A549 (cell line): ENCODE data around the gene ADGRF4. TPM values are rescaled to one million over a fixed set of nuclear protein-coding genes. Genes with fewer than 3 reads are reported as not detected.

ENCODE experiments used
- ATAC-seq, 2 experiments: fragments of 200-7000 bp in 1 of 2; fragments of >200 bp in 1 of 2; cut with Nextera tagmentation in 1 of 2; cut with Tn5 transposase in 1 of 2; 3 replicates each; pipeline versions ENCODE4 v1.8.0 to v1.9.1; 2018 to 2020; ENCODE audit warnings: mild to moderate bottlenecking in 1 of 2, moderate library complexity in 1 of 2
- CTCF ChIA-PET: fragments of 300-600 bp; sonication (Branson Sonifier 250); formaldehyde crosslinking; extraction: SDS; loops from one replicate; lab custom pipeline; 2021; ENCODE audit warnings: antibody characterized with exemption, inconsistent platforms; lab: Yijun Ruan, JAX
- POLR2A ChIA-PET: fragments of 350-600 bp; formaldehyde crosslinking; extraction: SDS; loops from one replicate; lab custom pipeline; 2021; ENCODE audit warnings: antibody characterized with exemption, inconsistent platforms; lab: Yijun Ruan, JAX
- DNase-seq, 2 experiments: peaks; one replicate each; pipeline versions ENCODE4 v3.0.0 to v3.0.0-alpha.2; 2011 to 2016; ENCODE audit warnings: low read depth in 1 of 2, low spot score in 1 of 2
- FAIRE-seq: peaks from 2 replicates; lab custom pipeline; 2011; peaks lifted over from hg19 to GRCh38; lab: Jason Lieb, UNC
- H3K27ac ChIP-seq, 2 experiments: fragments of >200 bp; sonication (Bioruptor Twin); formaldehyde crosslinking; 3 replicates each; pipeline ENCODE4 v1.5.1; 2016 to 2017
- H3K4me1 ChIP-seq: fragments of >200 bp; sonication (Bioruptor Twin); formaldehyde crosslinking; 3 replicates; pipeline ENCODE4 v1.6.1; 2016
- H3K4me2 ChIP-seq: fragments of >200 bp; sonication (Bioruptor Twin); formaldehyde crosslinking; 3 replicates; pipeline ENCODE4 v1.6.1; 2016
- H3K4me3 ChIP-seq: fragments of >200 bp; sonication (Bioruptor Twin); formaldehyde crosslinking; 3 replicates; pipeline ENCODE4 v1.5.1; 2016
- H3K9me3 ChIP-seq: fragments of >200 bp; sonication (Bioruptor Twin); formaldehyde crosslinking; 3 replicates; pipeline ENCODE4 v1.6.1; 2016
- ATOH8 ChIP-seq: fragments of 250-450 bp; sonication (Bioruptor Pico); IDR thresholded peaks from 2 replicates; pipeline ENCODE4 v1.5.0; 2020; ENCODE audit warnings: low read depth, mild to moderate bottlenecking, moderate library complexity
- BCL3 ChIP-seq: fragments of >200 bp; sonication (Bioruptor Twin); formaldehyde crosslinking; IDR thresholded peaks from 3 replicates; pipeline ENCODE4 v1.6.1; 2016
- BHLHE40 ChIP-seq: IDR thresholded peaks from 2 replicates; pipeline ENCODE4 v1.6.1; 2012; ENCODE audit warnings: low read depth, low read length, inconsistent platforms
- CBX2 ChIP-seq: fragments of 200-600 bp; sonication (generic); IDR thresholded peaks from 2 replicates; pipeline ENCODE4 v1.6.1; 2016; ENCODE audit warnings: low read depth, mild to moderate bottlenecking, borderline replicate concordance
- CBX8 ChIP-seq: fragments of 200-600 bp; sonication (generic); IDR thresholded peaks from 2 replicates; pipeline ENCODE4 v1.6.1; 2016
- CHD4 ChIP-seq: fragments of 200-600 bp; sonication (generic); IDR thresholded peaks from 2 replicates; pipeline ENCODE4 v1.6.1; 2016; ENCODE audit warnings: antibody characterized with exemption, mild to moderate bottlenecking, borderline replicate concordance
- E2F6 ChIP-seq: IDR thresholded peaks from 2 replicates; pipeline ENCODE4 v1.6.1; 2012; ENCODE audit warnings: low read depth, borderline replicate concordance
- EHF ChIP-seq: fragments of 250-450 bp; sonication (Bioruptor Pico); IDR thresholded peaks from 2 replicates; pipeline ENCODE4 v1.5.0; 2020; ENCODE audit warnings: mild to moderate bottlenecking
- EHMT2 ChIP-seq: fragments of 200-600 bp; sonication (generic); IDR thresholded peaks from 2 replicates; pipeline ENCODE4 v1.6.1; 2016; ENCODE audit warnings: antibody characterized with exemption, low read depth, mild to moderate bottlenecking, moderate library complexity
- ELK1 ChIP-seq: fragments of 150-350 bp; IDR thresholded peaks from 2 replicates; pipeline ENCODE4 v1.6.1; 2014; ENCODE audit warnings: low read depth, mild to moderate bottlenecking, low read length
- FOSL2 ChIP-seq, 2 experiments: fragments of 450-650 bp in 1 of 2; fragments of >200 bp in 1 of 2; sonication (Bioruptor Twin) in 1 of 2; formaldehyde crosslinking; IDR thresholded peaks; 2 replicates each; pipeline versions ENCODE4 v1.5.0 to v1.6.1; 2016 to 2020; ENCODE audit warnings: mild to moderate bottlenecking in 1 of 2, moderate library complexity in 1 of 2
- FOXS1 ChIP-seq: fragments of 250-450 bp; sonication (Bioruptor Pico); IDR thresholded peaks from 2 replicates; pipeline ENCODE4 v1.5.0; 2020; ENCODE audit warnings: mild to moderate bottlenecking, moderate library complexity
- HMGXB4 ChIP-seq: fragments of 250-450 bp; sonication (Bioruptor Pico); IDR thresholded peaks from 2 replicates; pipeline ENCODE4 v1.5.0; 2021; ENCODE audit warnings: mild to moderate bottlenecking, moderate library complexity, borderline replicate concordance
- KDM5A ChIP-seq: fragments of 200-600 bp; sonication (generic); IDR thresholded peaks from 2 replicates; pipeline ENCODE4 v1.6.1; 2016; ENCODE audit warnings: antibody characterized with exemption, mild to moderate bottlenecking
- MYC ChIP-seq: IDR thresholded peaks from 2 replicates; pipeline ENCODE4 v1.6.1; 2012; ENCODE audit warnings: mild to moderate bottlenecking, inconsistent platforms, low read length, improper control_type of control experiment, borderline replicate concordance
- NFE2L2 ChIP-seq: fragments of 150-350 bp; conservative IDR thresholded peaks from 2 replicates; pipeline ENCODE4 v1.6.1; 2014; ENCODE audit warnings: low read length
- NPAS2 ChIP-seq: fragments of 250-450 bp; sonication (Bioruptor Pico); IDR thresholded peaks from 2 replicates; pipeline ENCODE4 v1.8.0; 2022; ENCODE audit warnings: mild to moderate bottlenecking, moderate library complexity, borderline replicate concordance
- NR3C1 ChIP-seq: fragments of >200 bp; sonication (Bioruptor Twin); formaldehyde crosslinking; IDR thresholded peaks from 3 replicates; pipeline ENCODE4 v1.6.1; 2017
- POLR2AphosphoS2 ChIP-seq: conservative IDR thresholded peaks from 2 replicates; pipeline ENCODE4 v1.6.1; 2012; ENCODE audit warnings: low read length, improper control_type of control experiment, inconsistent platforms
- RCOR1 ChIP-seq: fragments of 150-350 bp; IDR thresholded peaks from 2 replicates; pipeline ENCODE4 v1.6.1; 2014; ENCODE audit warnings: antibody characterized with exemption, low read length, low read depth
- SMC3 ChIP-seq: fragments of >200 bp; sonication (Bioruptor Twin); formaldehyde crosslinking; IDR thresholded peaks from 3 replicates; pipeline ENCODE4 v1.6.1; 2018; ENCODE audit warnings: inconsistent platforms
- TFCP2L1 ChIP-seq: fragments of 250-450 bp; sonication (Bioruptor Pico); IDR thresholded peaks from 2 replicates; pipeline ENCODE4 v1.5.0; 2021; ENCODE audit warnings: mild to moderate bottlenecking
- USF2 ChIP-seq: fragments of 450-650 bp; IDR thresholded peaks from 2 replicates; pipeline ENCODE4 v1.6.1; 2014; ENCODE audit warnings: antibody characterized with exemption
- ZNF302 ChIP-seq: fragments of 250-450 bp; sonication (Bioruptor Pico); IDR thresholded peaks from 2 replicates; pipeline ENCODE4 v1.9.0; 2021; ENCODE audit warnings: inconsistent platforms, mild to moderate bottlenecking, moderate library complexity
- WGBS: methylation state at CpG from one replicate; pipeline ENCODE4 v1.1.6; 2017; ENCODE audit errors: missing lambda C conversion rate; 5-methylcytosine and 5-hydroxymethylcytosine counted together
- polyA plus RNA-seq, 4 experiments: library from polyadenylated mRNA; depleted of rRNA in 3 of 4; stranded (reverse); fragments of >200 nt; fragmentation: RNase III in 1 of 4; extraction: RNeasy Plus Mini Kit Qiagen cat#74134 plus additional on column Dnase treatment in 1 of 4; gene quantifications; 2 replicates in 3 of 4; 3 replicates in 1 of 4; pipeline ENCODE4 v1.2.3, GENCODE V29; 2011 to 2017
- TF ChIP-seq, protein P1 (sequence below): IDR thresholded peaks from 2 replicates; pipeline ENCODE4 v1.6.1; 2012

ADGRF4 gene
- polyA plus RNA-seq, 2 of the 4 experiments (the other 2 are of a cell fraction) = 5.8 to 9.2 TPM

DNA sequence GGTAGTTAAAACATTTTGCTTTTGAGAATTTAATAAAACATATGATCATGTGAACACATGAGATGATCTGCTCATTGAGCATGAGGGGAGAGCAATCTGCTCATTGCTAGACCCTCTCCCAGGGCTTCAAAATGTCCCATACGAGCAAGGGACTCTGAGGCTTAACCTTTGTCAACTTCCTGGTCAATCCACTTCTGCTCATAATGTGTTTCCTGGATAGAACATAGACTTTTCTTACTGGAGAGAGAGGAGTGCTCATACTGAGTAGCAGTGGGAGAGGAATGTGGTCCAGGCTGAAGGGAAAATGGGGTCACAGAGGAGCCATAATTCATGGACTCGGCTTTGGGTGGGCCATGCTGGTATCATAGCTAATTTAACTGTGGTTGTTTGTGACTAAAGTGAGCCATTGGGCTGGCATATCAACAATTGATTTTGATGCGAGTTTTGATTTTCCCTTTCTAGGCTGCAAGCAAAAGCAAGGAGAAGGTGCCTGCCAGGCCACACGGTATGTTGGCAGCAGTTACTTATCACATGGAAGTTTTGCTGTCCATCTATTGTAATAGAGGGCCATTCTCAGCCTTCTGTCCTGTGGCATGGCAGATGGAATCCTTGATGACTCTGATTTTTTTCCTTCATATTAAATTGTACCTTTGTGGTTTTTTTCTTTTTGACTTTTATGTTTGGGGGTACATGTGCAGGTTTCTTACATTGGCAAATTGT, 20.8 kb upstream of the ADGRF4 start:
- CTCF ChIA-PET = no interaction called here
- Histone ChIP-seq H3K4me3 (no peak overlapping the region), H3K9me3 (peaks cover 3% of the 10 kb centered on the region; the same call in 1 of the 3 replicates), H3K4me2 (no peak overlapping the region), H3K27ac (no peak overlapping the region), H3K4me1 (no peaks in the 10 kb centered on the region)
- 30% methylated on average over 4 of the region's 4 CpGs for WGBS
- no peak for DNase-seq
- no peak for ATAC-seq
- no peak for TF ChIP-seq USF2
- no peak for TF ChIP-seq CBX8
- no peak for FAIRE-seq
- POLR2A ChIA-PET = no interaction called here

DNA sequence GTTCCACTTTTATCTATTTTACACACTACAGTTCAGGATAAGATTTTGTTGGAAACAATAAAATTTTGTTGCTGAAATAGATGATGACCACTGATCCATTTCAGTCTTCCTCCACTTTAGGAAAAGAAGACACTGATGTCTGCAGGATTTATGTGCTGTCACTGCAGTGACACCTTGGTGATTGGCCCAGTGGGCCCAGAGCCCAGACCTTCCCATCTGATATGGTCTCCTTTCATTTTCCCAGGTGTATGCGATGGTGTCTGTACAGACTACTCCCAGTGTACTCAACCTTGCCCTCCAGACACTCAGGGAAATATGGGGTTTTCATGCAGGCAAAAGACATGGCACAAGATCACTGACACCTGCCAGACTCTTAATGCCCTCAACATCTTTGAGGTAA, 19.6 kb upstream of the ADGRF4 start:
- no peak for FAIRE-seq

DNA sequence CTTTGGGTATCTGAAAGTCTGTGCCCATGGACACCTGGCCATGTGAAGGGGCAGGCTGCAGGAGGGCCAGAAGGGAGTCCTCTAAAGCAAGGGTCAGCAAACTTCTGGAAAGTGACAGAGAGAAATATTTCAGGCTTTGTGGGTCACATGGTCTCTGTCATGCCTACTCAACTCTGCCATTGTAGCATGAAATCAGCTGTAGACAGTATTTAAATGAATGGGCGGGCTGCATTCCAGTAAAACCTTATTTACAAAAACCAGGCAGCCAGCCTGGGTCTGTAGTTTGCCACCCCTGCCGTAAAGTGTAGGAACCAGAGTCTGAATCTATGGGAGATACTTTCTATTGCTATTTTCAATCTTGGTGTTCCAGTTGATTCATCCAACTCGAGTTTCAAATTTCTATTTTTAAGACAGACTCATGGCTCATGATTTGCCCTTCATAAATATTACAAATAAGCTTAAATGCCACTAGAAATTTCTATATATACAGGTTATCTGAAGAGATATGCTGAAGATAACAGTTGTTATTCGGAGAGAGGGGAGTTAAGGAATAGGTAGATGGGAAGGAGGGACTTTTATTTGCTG, 19.0 kb upstream of the ADGRF4 start:
- ChIA-PET CTCF (interaction anchor here (0.8 kb wide), 1 partner anchor 48 kb away, joined by 4 read pairs; no protein-coding TSS in a partner anchor), POLR2A (no interaction called here)
- no peak overlapping the region for H3K4me2 ChIP-seq
- ATAC-seq (no peak), DNase-seq (no peak), FAIRE-seq (no peak)
- 40% methylated on average over 4 of the region's 4 CpGs for WGBS
- no peak for TF ChIP-seq SMC3
- TF ChIP-seq FOSL2 (IDR thresholded peaks at IDR 0.05) = no peak
- TF ChIP-seq FOSL2 (CRISPR knock-in tag; IDR thresholded peaks at IDR 0.05) = no peak
- no peak for TF ChIP-seq ATOH8 (CRISPR knock-in tag)
- TF ChIP-seq KDM5A = no peak
- no peak for TF ChIP-seq NR3C1
- TF ChIP-seq HMGXB4 = no peak
- no peak for TF ChIP-seq BCL3
- no peak for TF ChIP-seq CBX8
- TF ChIP-seq FOXS1 (CRISPR knock-in tag) = no peak
- no peak for TF ChIP-seq CBX2
- no peak for TF ChIP-seq POLR2AphosphoS2
- no peak for TF ChIP-seq EHF
- TF ChIP-seq, protein P1, sequence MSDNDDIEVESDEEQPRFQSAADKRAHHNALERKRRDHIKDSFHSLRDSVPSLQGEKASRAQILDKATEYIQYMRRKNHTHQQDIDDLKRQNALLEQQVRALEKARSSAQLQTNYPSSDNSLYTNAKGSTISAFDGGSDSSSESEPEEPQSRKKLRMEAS = no peak
- TF ChIP-seq NFE2L2 = no peak
- no peak for TF ChIP-seq BHLHE40
- no peak for TF ChIP-seq MYC
- TF ChIP-seq ZNF302 (CRISPR knock-in tag) = no peak
- H3K4me1 ChIP-seq = no peaks in the 10 kb centered on the region
- no peak overlapping the region for H3K27ac ChIP-seq
- no peak overlapping the region for H3K4me3 ChIP-seq
- peaks cover 3% of the 10 kb centered on the region; the same call in 1 of the 3 replicates for H3K9me3 ChIP-seq

More for the DNA sequence above, 19.6 kb upstream of the ADGRF4 start:
- 80% methylated on average over 1 of the region's 1 CpG for WGBS
- no peaks in the 10 kb centered on the region for H3K4me1 ChIP-seq
- H3K27ac ChIP-seq = no peak overlapping the region
- no peak overlapping the region for H3K4me3 ChIP-seq
- POLR2A ChIA-PET = no interaction called here
- no peak overlapping the region for H3K4me2 ChIP-seq
- CTCF ChIA-PET = interaction anchor here (0.8 kb wide), 1 partner anchor 48 kb away, joined by 4 read pairs; no protein-coding TSS in a partner anchor
- ATAC-seq (no peak), DNase-seq (no peak)
- TF ChIP-seq ELK1 = no peak
- TF ChIP-seq TFCP2L1 (CRISPR knock-in tag) = no peak
- TF ChIP-seq E2F6 = no peak
- no peak for TF ChIP-seq NPAS2 (CRISPR knock-in tag)
- no peak for TF ChIP-seq CHD4
- no peak for TF ChIP-seq RCOR1
- TF ChIP-seq EHMT2 = no peak
- no peak for TF ChIP-seq CBX8
- TF ChIP-seq ZNF302 (CRISPR knock-in tag) = no peak
- peaks cover 3% of the 10 kb centered on the region; the same call in 1 of the 3 replicates for H3K9me3 ChIP-seq
